Measurements from ENCODE around the gene TMEM81.

DNA sequence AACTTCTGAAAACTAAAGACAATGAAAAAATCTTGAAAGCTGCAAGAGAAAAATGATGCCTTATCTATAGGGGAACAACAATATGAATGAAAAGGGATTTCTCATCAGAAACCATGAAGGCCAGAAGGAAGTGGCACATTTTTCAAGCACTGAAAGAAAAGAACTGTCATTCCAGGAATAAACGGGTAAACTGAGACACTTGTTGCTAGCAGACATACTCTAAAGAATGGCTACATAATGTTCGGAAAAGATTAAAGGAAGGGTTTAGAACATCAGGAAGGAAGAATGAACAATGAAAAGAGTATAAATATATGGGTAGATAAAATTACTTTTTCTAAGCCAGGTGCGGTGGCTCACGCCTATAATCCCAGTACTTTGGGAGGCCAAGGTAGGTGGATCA is 23.1 kb upstream of the TMEM81 start:
- TF ChIP-seq, protein P1, sequence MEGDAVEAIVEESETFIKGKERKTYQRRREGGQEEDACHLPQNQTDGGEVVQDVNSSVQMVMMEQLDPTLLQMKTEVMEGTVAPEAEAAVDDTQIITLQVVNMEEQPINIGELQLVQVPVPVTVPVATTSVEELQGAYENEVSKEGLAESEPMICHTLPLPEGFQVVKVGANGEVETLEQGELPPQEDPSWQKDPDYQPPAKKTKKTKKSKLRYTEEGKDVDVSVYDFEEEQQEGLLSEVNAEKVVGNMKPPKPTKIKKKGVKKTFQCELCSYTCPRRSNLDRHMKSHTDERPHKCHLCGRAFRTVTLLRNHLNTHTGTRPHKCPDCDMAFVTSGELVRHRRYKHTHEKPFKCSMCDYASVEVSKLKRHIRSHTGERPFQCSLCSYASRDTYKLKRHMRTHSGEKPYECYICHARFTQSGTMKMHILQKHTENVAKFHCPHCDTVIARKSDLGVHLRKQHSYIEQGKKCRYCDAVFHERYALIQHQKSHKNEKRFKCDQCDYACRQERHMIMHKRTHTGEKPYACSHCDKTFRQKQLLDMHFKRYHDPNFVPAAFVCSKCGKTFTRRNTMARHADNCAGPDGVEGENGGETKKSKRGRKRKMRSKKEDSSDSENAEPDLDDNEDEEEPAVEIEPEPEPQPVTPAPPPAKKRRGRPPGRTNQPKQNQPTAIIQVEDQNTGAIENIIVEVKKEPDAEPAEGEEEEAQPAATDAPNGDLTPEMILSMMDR (IDR thresholded peaks at IDR 0.05; ENCODE audit: low read depth, low read length, missing input control), result no peak
- TF ChIP-seq, protein P2, sequence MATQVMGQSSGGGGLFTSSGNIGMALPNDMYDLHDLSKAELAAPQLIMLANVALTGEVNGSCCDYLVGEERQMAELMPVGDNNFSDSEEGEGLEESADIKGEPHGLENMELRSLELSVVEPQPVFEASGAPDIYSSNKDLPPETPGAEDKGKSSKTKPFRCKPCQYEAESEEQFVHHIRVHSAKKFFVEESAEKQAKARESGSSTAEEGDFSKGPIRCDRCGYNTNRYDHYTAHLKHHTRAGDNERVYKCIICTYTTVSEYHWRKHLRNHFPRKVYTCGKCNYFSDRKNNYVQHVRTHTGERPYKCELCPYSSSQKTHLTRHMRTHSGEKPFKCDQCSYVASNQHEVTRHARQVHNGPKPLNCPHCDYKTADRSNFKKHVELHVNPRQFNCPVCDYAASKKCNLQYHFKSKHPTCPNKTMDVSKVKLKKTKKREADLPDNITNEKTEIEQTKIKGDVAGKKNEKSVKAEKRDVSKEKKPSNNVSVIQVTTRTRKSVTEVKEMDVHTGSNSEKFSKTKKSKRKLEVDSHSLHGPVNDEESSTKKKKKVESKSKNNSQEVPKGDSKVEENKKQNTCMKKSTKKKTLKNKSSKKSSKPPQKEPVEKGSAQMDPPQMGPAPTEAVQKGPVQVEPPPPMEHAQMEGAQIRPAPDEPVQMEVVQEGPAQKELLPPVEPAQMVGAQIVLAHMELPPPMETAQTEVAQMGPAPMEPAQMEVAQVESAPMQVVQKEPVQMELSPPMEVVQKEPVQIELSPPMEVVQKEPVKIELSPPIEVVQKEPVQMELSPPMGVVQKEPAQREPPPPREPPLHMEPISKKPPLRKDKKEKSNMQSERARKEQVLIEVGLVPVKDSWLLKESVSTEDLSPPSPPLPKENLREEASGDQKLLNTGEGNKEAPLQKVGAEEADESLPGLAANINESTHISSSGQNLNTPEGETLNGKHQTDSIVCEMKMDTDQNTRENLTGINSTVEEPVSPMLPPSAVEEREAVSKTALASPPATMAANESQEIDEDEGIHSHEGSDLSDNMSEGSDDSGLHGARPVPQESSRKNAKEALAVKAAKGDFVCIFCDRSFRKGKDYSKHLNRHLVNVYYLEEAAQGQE (IDR thresholded peaks at IDR 0.05), result no peak
- TF ChIP-seq EGR1 (IDR thresholded peaks at IDR 0.05; ENCODE audit: low read depth in 2 of 2) (no peak), YY1 (IDR thresholded peaks at IDR 0.05) (no peak), JUND (IDR thresholded peaks at IDR 0.05) (no peak), TAF1 (conservative IDR thresholded peaks at IDR 0.05) (no peak), FOXA1 (IDR thresholded peaks at IDR 0.05) (no peak), SP1 (IDR thresholded peaks at IDR 0.05) (no peak), RAD21 (IDR thresholded peaks at IDR 0.05) (no peak), GABPA (IDR thresholded peaks at IDR 0.05 in 1 of 2, conservative IDR thresholded peaks at IDR 0.05 in 1 of 2) (no peak), NR2F2 (IDR thresholded peaks at IDR 0.05) (no peak)
- TF ChIP-seq, protein P3, sequence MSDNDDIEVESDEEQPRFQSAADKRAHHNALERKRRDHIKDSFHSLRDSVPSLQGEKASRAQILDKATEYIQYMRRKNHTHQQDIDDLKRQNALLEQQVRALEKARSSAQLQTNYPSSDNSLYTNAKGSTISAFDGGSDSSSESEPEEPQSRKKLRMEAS (IDR thresholded peaks at IDR 0.05), result no peak
- TF ChIP-seq, protein P4, sequence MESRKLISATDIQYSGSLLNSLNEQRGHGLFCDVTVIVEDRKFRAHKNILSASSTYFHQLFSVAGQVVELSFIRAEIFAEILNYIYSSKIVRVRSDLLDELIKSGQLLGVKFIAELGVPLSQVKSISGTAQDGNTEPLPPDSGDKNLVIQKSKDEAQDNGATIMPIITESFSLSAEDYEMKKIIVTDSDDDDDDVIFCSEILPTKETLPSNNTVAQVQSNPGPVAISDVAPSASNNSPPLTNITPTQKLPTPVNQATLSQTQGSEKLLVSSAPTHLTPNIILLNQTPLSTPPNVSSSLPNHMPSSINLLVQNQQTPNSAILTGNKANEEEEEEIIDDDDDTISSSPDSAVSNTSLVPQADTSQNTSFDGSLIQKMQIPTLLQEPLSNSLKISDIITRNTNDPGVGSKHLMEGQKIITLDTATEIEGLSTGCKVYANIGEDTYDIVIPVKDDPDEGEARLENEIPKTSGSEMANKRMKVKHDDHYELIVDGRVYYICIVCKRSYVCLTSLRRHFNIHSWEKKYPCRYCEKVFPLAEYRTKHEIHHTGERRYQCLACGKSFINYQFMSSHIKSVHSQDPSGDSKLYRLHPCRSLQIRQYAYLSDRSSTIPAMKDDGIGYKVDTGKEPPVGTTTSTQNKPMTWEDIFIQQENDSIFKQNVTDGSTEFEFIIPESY (IDR thresholded peaks at IDR 0.05), result no peak
- TF ChIP-seq, protein P5, sequence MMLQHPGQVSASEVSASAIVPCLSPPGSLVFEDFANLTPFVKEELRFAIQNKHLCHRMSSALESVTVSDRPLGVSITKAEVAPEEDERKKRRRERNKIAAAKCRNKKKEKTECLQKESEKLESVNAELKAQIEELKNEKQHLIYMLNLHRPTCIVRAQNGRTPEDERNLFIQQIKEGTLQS (IDR thresholded peaks at IDR 0.05), result no peak
